Stimulated activated CD8-positive, alpha-beta memory T cell treated with anti-CD3 and anti-CD28 coated beads, Interleukin-7, amount 100 ng/mL, for 4 hours (primary cell): ENCODE data around the gene SEMA6A.

Source experiments
- DNase-seq, 2 donors: peaks; one replicate each; pipeline ENCODE4 v3.0.0-alpha.2; 2020; ENCODE audit warnings: low read depth in 2 of 2

The SEMA6A gene

DNA sequence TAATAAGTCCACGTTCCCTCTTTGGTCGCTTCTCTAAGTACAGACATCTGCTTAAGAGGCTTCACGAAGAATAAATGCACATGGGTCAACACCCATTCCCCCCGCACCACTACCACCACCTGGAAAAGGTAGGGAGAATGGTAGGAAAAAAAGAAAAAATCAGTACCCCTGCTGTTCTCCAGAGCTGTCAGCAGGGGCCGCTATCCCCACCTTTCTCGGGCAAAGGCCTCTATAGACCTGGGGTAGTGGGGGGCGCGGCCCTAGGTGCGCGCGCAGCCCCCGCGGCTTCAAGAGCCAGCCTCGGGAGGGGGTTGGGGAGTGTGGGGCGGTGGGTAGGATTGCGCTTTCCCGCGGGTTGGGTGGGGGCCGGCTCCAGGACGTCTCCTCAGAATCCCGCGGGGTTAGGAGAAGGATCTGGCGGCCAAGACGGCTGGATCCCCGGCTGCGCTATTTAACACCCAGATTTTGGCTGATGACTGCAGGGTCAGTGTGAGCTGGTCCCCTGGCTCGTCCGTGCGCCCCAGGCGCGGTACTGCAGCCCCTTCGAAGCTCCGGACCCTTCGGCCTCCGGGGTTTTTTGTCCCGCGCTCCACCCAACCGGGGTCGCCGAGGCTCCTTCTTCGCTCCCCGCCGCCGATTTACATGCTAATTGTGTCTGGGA lies 1.6 kb upstream of the SEMA6A start:
- DNase-seq: no peak

DNA sequence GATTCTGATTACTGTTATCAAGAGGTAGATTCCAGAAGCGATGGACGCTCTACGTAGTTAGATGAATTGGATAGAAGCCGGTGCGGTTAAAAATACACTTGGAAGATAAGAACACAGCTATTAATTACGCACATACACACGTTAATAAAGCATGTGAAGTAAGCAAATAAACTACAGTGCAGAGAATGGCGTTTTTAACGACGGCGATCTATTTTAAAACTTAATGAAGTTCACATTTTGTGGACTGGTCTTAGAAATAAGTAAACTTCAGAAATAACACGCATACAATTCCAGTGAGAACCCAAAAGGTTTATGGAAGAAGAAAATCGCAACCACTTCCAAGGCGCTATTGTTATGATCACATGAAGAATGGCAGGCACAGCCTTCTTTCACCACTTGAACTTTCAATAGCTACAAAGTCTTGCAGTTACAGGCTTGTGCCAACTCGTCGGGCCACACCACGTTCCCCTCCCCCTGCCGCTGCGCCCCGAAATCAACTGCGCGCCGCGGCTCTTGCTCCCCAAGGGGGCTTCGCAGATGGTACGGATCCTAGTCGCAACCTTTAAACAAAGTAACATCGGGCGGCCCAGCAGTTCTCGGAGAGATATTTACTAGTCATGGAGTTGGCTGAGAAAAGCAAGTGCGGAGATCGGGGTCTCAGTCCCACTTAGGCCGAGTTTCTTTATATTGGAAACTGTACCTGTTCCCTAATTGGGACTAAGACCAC lies 866 bp upstream of the SEMA6A start:
- DNase-seq: no peak

DNA sequence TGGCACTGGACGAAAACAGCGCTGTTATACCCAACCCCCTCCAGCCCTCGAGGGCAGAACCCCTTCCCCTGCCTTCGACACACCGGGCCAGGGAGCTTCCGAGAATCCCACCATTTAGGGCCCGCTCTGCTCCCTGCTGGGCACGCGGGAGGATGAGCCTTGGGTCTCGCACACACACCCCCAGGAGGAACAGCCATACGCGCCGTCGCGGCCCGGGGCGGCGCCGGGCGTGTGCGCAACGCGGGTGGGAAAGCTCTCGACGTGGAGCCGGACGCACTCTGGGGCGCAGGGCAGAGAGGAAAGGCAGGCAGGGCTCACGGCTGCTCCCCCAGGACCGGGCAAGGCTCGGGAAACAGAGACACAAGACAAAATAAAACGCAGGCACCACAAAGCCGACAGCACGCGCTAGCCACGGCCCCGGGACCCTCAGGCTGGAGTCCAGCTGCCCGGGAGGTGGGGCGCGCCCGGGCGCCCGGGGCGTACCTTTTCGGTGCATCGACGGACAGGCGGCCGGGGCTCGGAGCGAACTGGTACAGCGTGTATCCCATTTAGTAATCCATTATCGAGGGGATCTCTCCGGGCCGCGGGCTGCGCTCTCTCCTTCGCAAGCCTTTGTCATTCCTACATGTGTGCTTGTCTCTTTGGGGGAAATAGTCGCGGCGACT lies 789 bp downstream of the SEMA6A start:
- DNase-seq: no peak

DNA sequence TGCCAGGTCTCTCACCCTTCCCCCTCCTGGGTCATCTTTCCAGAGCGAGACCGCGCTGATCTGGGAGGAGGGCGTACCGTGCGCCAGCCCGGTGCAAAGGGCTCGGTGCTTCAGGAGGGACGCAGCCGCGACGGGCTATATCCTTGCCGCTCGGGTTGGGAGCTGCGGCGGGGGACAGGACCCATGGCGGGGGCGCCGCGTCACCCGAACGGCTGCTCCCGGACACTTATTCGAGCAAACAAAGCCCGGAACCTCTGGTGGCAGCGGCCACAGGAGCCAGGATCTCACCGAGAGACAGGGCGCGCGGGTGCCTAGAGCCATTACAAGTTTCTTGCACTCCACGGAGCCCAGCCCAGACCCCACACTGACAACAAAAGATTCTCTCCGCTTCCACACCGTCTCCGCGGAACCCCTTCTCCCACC lies 1.3 kb downstream of the SEMA6A start:
- DNase-seq: no peak

DNA sequence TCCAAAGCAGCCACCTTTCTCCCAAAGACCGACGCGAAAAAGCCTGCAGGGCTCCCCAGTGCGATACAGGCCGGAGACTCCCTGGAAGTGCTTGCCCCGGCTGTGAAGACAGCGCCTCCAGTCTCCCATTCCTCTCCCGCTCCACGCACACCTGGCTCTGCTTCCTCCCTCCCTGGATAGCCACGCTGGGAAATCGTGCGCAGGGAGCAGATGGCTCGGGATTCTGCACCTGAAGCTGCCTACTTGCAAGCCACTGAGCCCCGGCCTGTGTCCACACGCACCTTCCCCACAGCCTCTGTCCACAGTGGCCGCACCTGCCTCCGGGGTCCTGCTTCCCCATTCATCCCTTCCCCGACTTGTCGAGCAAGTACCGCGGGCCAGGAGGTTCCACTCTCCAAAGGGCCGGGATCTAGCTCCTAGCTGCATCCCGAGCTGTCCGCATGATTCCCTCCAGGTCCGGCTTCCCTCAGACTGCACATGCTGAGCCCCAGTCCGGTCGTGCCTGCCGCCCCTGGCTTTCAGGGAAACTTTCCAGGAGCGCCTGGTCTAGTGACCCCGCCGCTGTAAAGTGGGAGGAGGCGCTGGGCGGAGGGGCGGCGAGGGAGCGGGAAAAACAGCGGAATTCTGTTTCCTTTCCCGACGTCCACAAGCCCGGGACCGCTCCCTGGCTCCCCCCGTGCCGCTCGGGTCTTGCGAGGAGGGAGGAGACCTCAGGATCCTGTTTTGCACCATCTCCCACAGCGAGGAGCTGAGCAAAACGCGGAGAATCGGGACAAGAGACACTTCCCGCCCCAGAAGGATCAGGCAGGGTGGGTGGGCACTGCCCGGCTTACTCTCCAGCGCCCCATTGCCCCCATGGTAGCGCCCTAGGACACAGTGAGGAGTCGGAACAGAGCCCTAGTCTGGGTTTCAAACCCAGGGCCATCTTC lies 2.0 kb downstream of the SEMA6A start:
- DNase-seq: no peak

DNA sequence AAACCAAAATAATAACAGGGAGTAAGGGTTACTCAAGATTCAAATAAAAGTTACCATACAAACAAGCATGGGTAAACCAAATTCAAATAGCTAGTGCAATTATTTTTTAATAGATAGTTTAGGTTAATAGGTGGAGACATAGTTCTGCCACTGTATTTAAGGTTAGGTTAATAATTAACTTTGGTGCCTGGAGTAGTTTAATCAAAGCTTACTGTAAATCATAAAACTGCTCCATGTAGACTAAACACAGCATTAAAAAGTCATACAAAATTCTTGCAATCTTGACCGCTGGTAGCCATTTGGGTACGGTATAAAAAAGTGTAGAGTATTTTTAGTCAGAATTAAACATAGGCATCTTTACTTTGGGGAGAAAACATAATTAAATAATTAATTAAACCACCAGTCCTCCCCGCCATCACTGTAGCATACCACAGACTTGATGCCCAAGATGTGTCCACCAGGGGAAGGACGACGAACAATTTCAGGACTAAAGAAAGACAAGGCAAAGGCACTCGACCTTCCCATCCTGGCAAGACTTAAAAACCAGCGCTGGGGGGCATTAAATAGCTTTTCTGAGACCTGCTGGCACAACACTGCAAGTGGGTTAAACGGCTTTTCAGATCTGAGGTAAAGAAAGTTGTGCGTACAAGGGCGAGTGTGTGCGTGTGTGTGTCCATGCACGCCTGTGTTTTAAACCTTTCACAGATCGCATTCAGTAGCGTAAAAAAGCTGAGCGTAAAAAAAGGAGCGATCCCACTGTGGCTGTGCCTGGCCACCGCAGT lies 2.9 kb downstream of the SEMA6A start:
- no peak for DNase-seq

DNA sequence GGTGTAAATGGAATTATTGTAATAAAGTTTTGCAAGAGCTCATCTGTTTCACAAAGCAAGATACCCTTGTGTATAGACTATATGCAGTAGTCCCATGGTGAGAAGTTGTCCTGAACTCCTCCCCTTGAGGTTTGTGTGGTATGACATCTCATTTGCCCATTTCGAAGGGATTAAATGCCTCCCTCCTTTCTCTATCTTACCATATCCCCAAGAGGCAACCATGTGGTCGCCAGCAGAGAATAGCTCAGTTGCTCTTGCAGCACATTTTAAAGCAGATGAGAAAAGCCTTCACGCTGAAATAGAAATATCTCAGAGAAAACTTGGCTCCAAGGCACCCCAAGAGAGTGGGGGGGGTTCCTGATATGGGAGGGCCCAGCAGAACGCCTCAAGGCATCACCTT lies 4.6 kb downstream of the SEMA6A start:
- no peak for DNase-seq

DNA sequence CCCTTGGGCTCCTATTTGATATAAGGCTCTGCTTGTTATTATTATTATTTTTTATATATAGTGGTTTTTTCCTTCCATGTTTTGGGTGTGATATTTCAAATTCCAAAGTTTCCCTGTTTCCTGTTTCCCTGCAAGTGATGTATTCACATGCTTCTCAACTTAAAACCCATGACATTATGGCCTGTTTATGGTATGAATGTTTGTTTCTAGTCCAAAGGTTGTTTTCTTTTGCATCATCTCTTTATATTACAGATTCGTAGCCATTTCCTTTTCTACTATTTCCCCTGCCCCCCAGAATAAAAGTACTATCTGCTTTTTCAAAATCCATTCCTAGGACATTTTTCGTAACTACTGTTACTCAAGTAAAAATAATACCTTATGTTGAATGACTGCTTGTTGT lies 7.5 kb downstream of the SEMA6A start:
- no peak for DNase-seq

DNA sequence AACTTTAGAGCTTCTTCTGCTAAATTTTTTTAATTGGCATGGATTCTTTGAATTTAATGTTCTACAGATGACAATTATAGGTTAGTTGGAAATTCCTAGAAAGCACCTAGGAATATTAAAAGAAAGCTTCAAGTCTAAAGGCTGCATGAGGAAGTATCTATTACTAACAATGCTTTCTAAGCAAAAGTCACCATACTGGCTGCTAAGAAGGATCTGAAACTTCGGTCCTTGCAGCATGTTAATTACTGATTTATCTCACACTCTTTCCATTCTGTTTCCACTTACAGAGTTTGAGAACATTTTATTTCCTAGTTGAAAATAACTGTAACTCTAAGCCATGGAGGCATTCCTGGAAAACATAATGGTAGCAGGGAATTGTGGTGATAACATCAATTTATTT lies 8.4 kb downstream of the SEMA6A start:
- DNase-seq: no peak

DNA sequence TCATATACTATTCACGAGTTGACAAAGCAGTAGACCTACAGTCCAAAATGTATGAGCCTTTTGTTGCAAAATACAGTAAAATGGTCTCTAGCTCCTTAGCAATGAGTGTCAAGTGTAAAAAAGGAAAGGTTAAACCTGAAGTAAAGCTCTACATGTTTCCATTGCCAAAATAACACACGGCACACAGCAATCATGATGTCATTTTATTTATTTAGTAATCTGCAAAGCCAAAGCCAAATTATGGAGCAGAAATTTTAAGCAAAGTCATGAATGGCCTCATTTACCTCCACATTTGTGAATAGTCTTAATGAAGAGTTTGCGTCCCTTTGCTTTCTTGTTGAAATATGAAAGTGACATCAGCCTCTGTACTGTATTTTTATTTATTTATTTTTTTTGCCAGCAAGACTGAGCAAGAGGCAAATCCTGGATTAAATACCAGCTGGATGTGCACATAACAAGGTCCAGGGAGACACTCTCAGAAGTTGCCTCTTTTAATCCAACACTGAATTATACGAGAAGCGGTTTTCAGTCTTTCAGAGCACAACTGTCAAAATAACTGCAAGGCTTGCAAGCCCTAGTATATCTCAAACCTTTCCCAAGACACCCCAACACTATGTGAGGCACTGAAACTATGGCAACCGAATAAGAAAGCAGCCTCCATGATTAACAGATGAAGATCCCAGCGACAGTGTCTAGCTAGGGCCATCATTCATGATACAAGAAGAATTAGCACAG lies 9.7 kb downstream of the SEMA6A start:
- no peak for DNase-seq

DNA sequence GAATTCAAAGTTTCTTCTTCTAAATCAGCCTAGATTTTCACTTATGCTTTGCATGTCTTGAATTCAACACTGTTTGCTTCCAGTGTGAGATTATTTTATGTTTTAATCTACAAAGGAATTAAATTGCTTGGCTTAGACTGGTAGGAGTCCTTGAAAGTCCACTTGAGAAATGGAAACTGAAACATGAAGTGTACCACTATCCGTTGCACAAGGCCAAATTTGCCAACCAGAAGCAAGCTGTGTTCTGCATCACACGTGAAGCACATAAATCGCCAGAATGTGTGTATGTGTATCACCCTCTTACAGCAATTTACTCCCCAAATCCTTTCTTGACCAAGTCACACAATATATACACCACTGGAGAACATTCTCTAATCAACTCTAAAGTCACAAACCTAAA lies 10.3 kb downstream of the SEMA6A start:
- no peak for DNase-seq

DNA sequence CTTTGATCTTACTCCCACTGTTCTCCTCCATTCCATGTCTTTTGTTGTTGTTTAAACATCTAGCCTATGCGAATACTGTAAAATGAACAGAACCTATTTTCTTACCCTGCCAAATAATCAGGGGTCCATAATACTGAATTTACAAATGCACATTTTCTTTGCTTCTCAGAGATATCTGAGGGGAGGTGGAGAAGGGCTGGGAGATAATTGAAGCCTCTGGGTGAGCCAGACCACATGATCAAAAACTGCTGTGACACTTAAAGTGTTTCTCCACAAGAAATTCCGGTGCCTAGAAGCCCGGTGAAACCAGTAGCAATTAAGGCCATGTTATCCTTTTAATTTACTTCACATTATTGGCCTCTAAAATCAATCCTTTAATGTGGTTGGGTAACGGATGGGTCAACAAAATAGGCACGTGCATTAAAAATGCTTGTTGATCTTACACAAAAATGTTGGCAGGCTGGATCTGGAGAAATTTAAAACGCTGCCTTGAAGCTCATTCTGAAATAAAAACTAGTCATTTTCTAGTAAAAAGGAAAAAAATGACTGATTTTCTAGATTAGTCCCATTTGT lies 10.8 kb downstream of the SEMA6A start:
- no peak for DNase-seq

DNA sequence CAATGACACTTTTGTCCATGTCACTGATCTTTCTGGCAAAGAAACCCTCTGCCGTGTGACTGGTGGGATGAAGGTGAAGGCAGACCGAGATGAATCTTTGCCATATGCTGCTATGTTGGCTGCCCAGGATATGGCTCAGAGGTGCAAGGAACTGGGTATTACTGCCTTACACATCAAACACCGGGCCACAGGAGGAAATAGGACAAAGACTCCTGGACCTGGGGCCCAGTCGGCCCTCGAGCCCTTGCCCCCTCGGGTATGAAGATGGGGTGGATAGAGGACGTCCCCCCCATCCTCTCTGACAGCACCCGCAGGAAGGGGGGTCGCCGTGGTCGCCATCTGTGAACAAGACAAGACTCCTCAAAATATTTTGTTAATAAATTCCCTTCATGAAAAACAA lies 12.0 kb downstream of the SEMA6A start:
- no peak for DNase-seq

DNA sequence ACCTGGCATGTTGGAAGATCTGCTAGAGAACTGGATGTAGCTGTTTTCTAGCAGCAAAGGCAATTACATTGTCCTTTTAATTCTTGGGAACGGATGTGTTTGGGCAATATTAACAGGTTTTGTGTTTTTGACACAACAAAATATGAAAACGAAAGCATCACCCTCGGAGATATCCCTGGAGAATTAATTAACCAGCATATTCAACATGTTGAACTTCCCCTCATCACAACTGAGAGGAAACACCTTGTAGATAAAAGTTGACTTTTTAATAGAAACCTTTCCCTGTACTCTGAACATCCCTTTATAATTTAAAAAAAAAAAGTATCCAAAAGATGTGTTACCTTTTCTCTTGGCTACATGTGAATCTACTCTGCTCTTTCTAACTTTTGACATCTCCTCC lies 13.0 kb downstream of the SEMA6A start:
- no peak for DNase-seq

DNA sequence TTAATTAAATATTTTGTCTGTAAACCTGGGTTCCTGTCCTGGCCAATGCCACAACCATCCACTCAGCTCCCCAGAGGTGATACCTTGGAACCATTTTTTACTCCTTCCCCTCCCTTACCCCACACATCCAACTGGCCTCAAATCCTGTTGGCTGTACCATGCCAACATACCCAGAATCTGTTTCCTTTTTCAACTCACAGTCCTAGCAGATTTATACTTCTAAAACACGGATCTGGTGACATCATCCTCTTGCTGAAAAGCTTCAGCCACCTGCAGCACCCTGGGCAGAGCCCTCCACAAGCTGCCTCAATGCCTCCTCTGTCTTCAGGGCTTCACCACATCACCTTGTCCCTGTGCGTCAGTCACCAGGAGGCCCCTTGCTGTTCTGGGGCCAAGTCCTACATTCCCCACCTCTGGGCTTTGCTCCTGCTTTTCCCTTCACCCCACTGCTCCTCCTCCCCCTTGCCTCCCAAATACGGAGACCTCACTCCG lies 14.9 kb downstream of the SEMA6A start:
- DNase-seq: no peak

DNA sequence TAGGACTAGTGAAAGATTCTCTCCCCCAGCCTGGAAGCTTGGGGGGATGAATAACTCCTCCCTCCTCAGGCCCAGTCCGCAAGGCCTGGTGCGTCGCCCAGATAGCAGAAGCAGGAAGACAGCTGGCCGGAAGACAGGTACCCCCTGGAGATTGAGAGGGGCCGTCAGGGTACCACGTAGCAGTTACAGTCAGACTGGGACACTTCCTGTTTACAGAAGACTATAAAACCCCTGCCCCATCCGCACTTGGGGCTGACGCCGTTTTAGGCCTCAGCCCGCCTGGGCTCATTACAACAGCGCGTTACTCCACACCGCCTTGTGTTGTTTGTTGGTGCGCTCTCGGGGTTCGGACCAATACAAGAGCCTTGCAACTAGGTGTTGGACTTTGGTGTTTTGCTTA lies 15.4 kb downstream of the SEMA6A start:
- no peak for DNase-seq

DNA sequence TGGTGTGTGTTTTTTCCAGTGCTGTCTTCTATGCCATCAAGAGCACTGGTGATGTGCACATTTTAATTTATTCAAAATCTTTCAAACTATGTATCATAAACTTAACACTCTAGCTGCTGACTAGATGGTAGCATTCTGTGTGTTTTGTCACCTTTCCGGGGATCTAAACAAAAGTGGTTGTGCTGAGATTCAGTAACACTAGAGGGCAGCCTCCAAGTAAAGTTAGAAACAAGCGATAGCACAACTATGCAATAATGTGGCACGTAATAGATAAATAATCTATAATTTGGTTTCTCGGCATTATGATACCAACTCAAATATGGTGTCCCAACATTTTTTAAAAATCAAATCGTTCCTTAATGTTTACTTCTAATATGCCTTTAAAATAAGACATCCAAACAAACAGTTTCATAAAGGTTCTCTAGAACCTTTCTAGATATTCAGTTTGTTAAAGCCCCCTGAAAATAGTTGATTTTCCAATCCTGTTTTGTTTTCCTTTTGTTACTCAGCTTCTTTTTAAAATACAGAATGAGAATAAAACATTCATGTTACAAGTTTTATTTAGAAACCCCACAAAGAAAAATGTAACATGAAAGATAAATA lies 16.9 kb downstream of the SEMA6A start:
- DNase-seq: no peak

DNA sequence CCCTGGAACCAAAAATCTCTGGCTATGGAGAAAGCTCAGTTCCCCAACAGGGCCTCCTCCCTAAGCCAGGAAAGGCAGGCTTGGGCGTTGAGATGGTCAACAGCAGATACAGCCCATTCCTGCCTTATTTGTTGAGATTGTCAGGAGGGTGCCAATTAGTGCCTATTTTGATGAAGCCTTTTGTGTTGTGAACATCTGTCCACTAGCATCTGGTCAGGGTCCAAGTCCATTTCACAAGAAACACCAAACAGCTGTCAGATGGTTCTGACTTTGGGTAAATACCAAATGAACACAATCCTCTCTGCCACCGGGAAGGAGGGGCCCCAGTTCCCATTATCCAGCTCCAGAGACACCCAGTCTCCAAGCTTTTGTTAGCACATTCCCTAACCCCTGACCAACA lies 19.9 kb downstream of the SEMA6A start:
- DNase-seq: no peak

DNA sequence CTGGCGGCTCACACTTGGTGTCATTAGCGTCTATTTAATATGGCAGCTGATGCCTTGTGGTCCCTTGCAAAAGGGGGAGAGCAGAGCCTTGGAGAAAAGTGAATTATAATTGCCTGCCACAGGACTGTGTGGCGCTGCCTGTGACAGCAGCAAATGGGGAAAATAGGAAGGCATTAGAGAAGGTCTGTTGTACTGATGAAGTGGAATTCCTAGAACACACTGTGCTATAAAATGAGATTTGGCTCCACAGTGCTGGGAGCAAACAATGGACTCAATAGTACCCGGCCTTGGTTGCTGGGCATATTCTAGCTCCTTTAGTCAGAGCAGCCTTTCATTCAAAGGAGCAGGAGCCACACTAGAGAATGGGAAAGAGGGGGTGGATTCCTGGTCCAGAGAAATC lies 21.3 kb downstream of the SEMA6A start:
- no peak for DNase-seq

DNA sequence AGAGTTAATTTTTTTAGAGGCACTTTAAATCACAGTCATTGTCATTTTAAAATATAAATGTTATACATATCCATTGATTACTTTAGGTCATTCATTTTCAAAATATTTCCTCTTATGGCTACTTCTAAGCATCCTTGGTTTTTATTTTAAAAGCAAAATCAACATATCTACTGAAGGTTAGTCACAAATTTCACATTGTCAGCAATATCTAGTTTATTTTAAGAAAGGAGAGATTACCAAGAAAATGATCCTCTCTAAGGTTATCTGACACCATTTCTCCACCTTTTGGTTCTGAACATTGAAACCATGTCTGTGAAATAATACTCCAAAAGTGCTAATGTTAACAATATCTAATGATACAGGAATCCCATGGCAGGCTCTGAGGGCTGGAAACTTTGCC lies 24.5 kb downstream of the SEMA6A start:
- no peak for DNase-seq
